Ovary (tissue), 3 donors: ENCODE measurements around the gene ECM2.

Experiments used
- CTCF ChIP-seq, 3 donors: fragments of 450-650 bp in 2 of 3; fragments of 200-600 bp in 1 of 3; IDR thresholded peaks; one replicate each; pipeline versions ENCODE4 v1.5.1 to v1.8.0; 2016 to 2022; ENCODE audit warnings: antibody characterized with exemption in 3 of 3, mild to moderate bottlenecking in 1 of 3
- EP300 ChIP-seq: sonication (generic); formaldehyde crosslinking; IDR thresholded peaks from one replicate; pipeline ENCODE4 v1.6.1; 2017; ENCODE audit warnings: antibody characterized with exemption
- donor health status: DM: no; HTN: no; CAD: no.

- no peak for TF ChIP-seq CTCF (IDR thresholded peaks at IDR 0.05)
- TF ChIP-seq EP300 = no peak
Measured at GRCh38 chr9:92476962-92477361, 58.8 kb downstream of the ECM2 start.
